ENCODE results near the gene TPX2. TPM values are rescaled to one million over a fixed set of nuclear protein-coding genes. Genes with fewer than 3 reads are reported as not detected.

The TPX2 gene
- total RNA-seq, 1 experiment from 2014 or later: 179 TPM

- Mint-ChIP-seq H3K27ac (ENCODE audit: unreplicated experiment) (peak overlapping the region; percentile 88), H3K9me3 (ENCODE audit: low read depth, unreplicated experiment) (no peaks in the 10 kb centered on the region), H3K27me3 (ENCODE audit: unreplicated experiment) (no peaks in the 10 kb centered on the region), H3K4me1 (ENCODE audit: low read depth, unreplicated experiment) (peaks cover 77% of the 10 kb centered on the region), H3K36me3 (ENCODE audit: insufficient read depth, unreplicated experiment) (peaks cover 99% of the 10 kb centered on the region), H3K4me3 (ENCODE audit: low read depth, unreplicated experiment) (peak overlapping the region; percentile 24)
- intact Hi-C loops (cut with micrococcal nuclease; ENCODE audit: unreplicated experiment): no loop called here
- BruUV-seq (replicated peaks): no TSS peak
- DNase-seq: no peak
- TF ChIP-seq, protein P1, sequence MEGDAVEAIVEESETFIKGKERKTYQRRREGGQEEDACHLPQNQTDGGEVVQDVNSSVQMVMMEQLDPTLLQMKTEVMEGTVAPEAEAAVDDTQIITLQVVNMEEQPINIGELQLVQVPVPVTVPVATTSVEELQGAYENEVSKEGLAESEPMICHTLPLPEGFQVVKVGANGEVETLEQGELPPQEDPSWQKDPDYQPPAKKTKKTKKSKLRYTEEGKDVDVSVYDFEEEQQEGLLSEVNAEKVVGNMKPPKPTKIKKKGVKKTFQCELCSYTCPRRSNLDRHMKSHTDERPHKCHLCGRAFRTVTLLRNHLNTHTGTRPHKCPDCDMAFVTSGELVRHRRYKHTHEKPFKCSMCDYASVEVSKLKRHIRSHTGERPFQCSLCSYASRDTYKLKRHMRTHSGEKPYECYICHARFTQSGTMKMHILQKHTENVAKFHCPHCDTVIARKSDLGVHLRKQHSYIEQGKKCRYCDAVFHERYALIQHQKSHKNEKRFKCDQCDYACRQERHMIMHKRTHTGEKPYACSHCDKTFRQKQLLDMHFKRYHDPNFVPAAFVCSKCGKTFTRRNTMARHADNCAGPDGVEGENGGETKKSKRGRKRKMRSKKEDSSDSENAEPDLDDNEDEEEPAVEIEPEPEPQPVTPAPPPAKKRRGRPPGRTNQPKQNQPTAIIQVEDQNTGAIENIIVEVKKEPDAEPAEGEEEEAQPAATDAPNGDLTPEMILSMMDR (IDR thresholded peaks at IDR 0.05; ENCODE audit: unreplicated experiment): no peak
- CTCF ChIA-PET: interaction anchor here (0.8 to 3.0 kb wide), 3 partner anchors 11 to 32 kb away, joined by 3 to 22 read pairs (median 11); partner anchors contain the start of gene BCL2L1
Measured at GRCh38 chr20:31693987-31694661, 45.0 kb upstream of the TPX2 start.

GRCh38 chr20:31694842-31695593 lies 44.1 kb upstream of the TPX2 start:
- no peak for DNase-seq
- Mint-ChIP-seq H3K27ac (ENCODE audit: unreplicated experiment) (peak overlapping the region; percentile 88), H3K27me3 (ENCODE audit: unreplicated experiment) (no peaks in the 10 kb centered on the region), H3K4me3 (ENCODE audit: low read depth, unreplicated experiment) (peak overlapping the region; percentile 19), H3K9me3 (ENCODE audit: low read depth, unreplicated experiment) (no peaks in the 10 kb centered on the region), H3K36me3 (ENCODE audit: insufficient read depth, unreplicated experiment) (peaks cover 99% of the 10 kb centered on the region), H3K4me1 (ENCODE audit: low read depth, unreplicated experiment) (peaks cover 84% of the 10 kb centered on the region)
- CTCF ChIA-PET: interaction anchor here (1.6 to 3.3 kb wide), 7 partner anchors 10 to 29 kb away, joined by 5 to 22 read pairs (median 12); partner anchors contain the start of gene BCL2L1
- intact Hi-C loops (cut with micrococcal nuclease; ENCODE audit: unreplicated experiment): loop anchor here (5.0 kb wide), 1 partner anchor 33 kb away; no protein-coding TSS in a partner anchor
- TF ChIP-seq, protein P1 (IDR thresholded peaks at IDR 0.05; ENCODE audit: unreplicated experiment): no peak
- no TSS peak for BruUV-seq (replicated peaks)

- Mint-ChIP-seq H3K4me1 (ENCODE audit: low read depth, unreplicated experiment) (peaks cover 87% of the 10 kb centered on the region), H3K4me3 (ENCODE audit: low read depth, unreplicated experiment) (peak overlapping the region; percentile 19), H3K27me3 (ENCODE audit: unreplicated experiment) (no peaks in the 10 kb centered on the region), H3K9me3 (ENCODE audit: low read depth, unreplicated experiment) (no peaks in the 10 kb centered on the region), H3K27ac (ENCODE audit: unreplicated experiment) (peak overlapping the region; percentile 88), H3K36me3 (ENCODE audit: insufficient read depth, unreplicated experiment) (peaks cover 99% of the 10 kb centered on the region)
- BruUV-seq (replicated peaks): TSS peak; percentile 39
- CTCF ChIA-PET: interaction anchor here (0.5 to 3.3 kb wide), 19 partner anchors 9 to 139 kb away, joined by 3 to 22 read pairs (median 5); no protein-coding TSS in a partner anchor
- intact Hi-C loops (cut with micrococcal nuclease; ENCODE audit: unreplicated experiment): loop anchor here (1.0 to 5.0 kb wide), 4 partner anchors 8 to 34 kb away; no protein-coding TSS in a partner anchor
- DNase-seq: peak; percentile 90
- TF ChIP-seq, protein P1 (IDR thresholded peaks at IDR 0.05; ENCODE audit: unreplicated experiment): no peak
Measured at GRCh38 chr20:31695849-31696804, 43.0 kb upstream of the TPX2 start.
